Measurements from ENCODE around the gene CPED1.

DNA sequence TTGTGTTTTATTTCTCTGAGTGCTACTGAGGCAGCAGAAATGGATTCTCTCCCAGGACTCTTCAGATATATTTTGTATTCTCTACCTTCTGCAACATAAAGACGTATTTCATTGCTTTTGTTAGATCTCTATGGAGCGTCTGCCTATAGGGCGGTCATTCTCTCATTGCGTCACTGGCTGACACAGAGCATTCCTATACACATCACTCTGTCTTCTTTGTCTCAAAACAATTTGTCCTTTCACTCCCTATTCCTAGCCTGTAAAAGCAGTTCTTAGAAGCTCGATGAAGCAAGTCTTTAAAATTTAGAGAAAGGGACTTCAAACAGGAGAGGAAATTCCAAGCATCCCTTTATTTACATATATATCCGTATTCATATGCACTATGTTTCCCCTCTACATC, 120.6 kb downstream of the CPED1 start:
- TF ChIP-seq, protein P1, sequence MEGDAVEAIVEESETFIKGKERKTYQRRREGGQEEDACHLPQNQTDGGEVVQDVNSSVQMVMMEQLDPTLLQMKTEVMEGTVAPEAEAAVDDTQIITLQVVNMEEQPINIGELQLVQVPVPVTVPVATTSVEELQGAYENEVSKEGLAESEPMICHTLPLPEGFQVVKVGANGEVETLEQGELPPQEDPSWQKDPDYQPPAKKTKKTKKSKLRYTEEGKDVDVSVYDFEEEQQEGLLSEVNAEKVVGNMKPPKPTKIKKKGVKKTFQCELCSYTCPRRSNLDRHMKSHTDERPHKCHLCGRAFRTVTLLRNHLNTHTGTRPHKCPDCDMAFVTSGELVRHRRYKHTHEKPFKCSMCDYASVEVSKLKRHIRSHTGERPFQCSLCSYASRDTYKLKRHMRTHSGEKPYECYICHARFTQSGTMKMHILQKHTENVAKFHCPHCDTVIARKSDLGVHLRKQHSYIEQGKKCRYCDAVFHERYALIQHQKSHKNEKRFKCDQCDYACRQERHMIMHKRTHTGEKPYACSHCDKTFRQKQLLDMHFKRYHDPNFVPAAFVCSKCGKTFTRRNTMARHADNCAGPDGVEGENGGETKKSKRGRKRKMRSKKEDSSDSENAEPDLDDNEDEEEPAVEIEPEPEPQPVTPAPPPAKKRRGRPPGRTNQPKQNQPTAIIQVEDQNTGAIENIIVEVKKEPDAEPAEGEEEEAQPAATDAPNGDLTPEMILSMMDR (conservative IDR thresholded peaks at IDR 0.05; ENCODE audit: low read length), result no peak
- no peak for TF ChIP-seq EZH2phosphoT487 (IDR thresholded peaks at IDR 0.05; ENCODE audit: borderline replicate concordance, low read depth, low read length)

Measured in OCI-LY7 (cell line).